ENCODE measurements around the gene VEPH1. TPM values are rescaled to one million over a fixed set of nuclear protein-coding genes. Genes with fewer than 3 reads are reported as not detected.

VEPH1 gene
- total RNA-seq, 1 experiment from 2014 or later: 2.4 TPM

GRCh38 chr3:157427901-157428300, 75.3 kb downstream of the VEPH1 start:
- no peak for DNase-seq (ENCODE audit: unreplicated experiment)
- Mint-ChIP-seq H3K27ac (ENCODE audit: low read depth, unreplicated experiment) (no peak overlapping the region), H3K4me1 (ENCODE audit: insufficient read depth, unreplicated experiment) (peaks cover 11% of the 10 kb centered on the region), H3K9me3 (ENCODE audit: unreplicated experiment) (no peaks in the 10 kb centered on the region), H3K4me3 (ENCODE audit: unreplicated experiment) (no peak overlapping the region), H3K27me3 (ENCODE audit: insufficient read depth, unreplicated experiment) (no peaks in the 10 kb centered on the region), H3K36me3 (ENCODE audit: insufficient read depth, unreplicated experiment) (no peaks in the 10 kb centered on the region)
- no TSS peak for BruUV-seq (replicated peaks)
- intact Hi-C loops (cut with micrococcal nuclease): no loop called here
- TF ChIP-seq CTCF (IDR thresholded peaks at IDR 0.05; ENCODE audit: unreplicated experiment): no peak
- CTCF ChIA-PET: no interaction called here
- POLR2A ChIA-PET: no interaction called here

GRCh38 chr3:157423337-157423736, 79.9 kb downstream of the VEPH1 start:
- Mint-ChIP-seq H3K4me3 (ENCODE audit: unreplicated experiment) (no peak overlapping the region), H3K4me1 (ENCODE audit: insufficient read depth, unreplicated experiment) (peaks cover 5% of the 10 kb centered on the region), H3K9me3 (ENCODE audit: unreplicated experiment) (no peaks in the 10 kb centered on the region), H3K27me3 (ENCODE audit: insufficient read depth, unreplicated experiment) (no peaks in the 10 kb centered on the region), H3K36me3 (ENCODE audit: insufficient read depth, unreplicated experiment) (no peaks in the 10 kb centered on the region), H3K27ac (ENCODE audit: low read depth, unreplicated experiment) (no peak overlapping the region)
- ChIA-PET CTCF (interaction anchor here (0.6 kb wide), 1 partner anchor 386 kb away, joined by 3 read pairs; no protein-coding TSS in a partner anchor), POLR2A (interaction anchor here (0.9 kb wide), 1 partner anchor 116 kb away, joined by 5 read pairs; no protein-coding TSS in a partner anchor)
- BruUV-seq (replicated peaks): no TSS peak
- TF ChIP-seq CTCF (IDR thresholded peaks at IDR 0.05; ENCODE audit: unreplicated experiment): no peak
- no peak for DNase-seq (ENCODE audit: unreplicated experiment)
- intact Hi-C loops (cut with micrococcal nuclease): no loop called here

GRCh38 chr3:157420606-157421130, 82.5 kb downstream of the VEPH1 start:
- no peak for DNase-seq (ENCODE audit: unreplicated experiment)
- BruUV-seq (replicated peaks): no TSS peak
- Mint-ChIP-seq H3K36me3 (ENCODE audit: insufficient read depth, unreplicated experiment) (no peaks in the 10 kb centered on the region), H3K27me3 (ENCODE audit: insufficient read depth, unreplicated experiment) (no peaks in the 10 kb centered on the region), H3K9me3 (ENCODE audit: unreplicated experiment) (no peaks in the 10 kb centered on the region), H3K4me1 (ENCODE audit: insufficient read depth, unreplicated experiment) (peaks cover 13% of the 10 kb centered on the region), H3K4me3 (ENCODE audit: unreplicated experiment) (no peak overlapping the region), H3K27ac (ENCODE audit: low read depth, unreplicated experiment) (no peak overlapping the region)
- CTCF ChIA-PET: interaction anchor here (0.7 kb wide), 1 partner anchor 16 kb away, joined by 3 read pairs; the partner anchor contains the start of gene PTX3
- no peak for TF ChIP-seq CTCF (IDR thresholded peaks at IDR 0.05; ENCODE audit: unreplicated experiment)
- POLR2A ChIA-PET: no interaction called here
- intact Hi-C loops (cut with micrococcal nuclease): no loop called here

- H3K27ac Mint-ChIP-seq (ENCODE audit: low read depth, unreplicated experiment): no peak overlapping the region
- no peak overlapping the region for H3K4me3 Mint-ChIP-seq (ENCODE audit: unreplicated experiment)
- H3K36me3 Mint-ChIP-seq (ENCODE audit: insufficient read depth, unreplicated experiment): no peaks in the 10 kb centered on the region
- peaks cover 8% of the 10 kb centered on the region for H3K4me1 Mint-ChIP-seq (ENCODE audit: insufficient read depth, unreplicated experiment)
- no peaks in the 10 kb centered on the region for H3K27me3 Mint-ChIP-seq (ENCODE audit: insufficient read depth, unreplicated experiment)
- no peak for TF ChIP-seq CTCF (IDR thresholded peaks at IDR 0.05; ENCODE audit: unreplicated experiment)
- intact Hi-C loops (cut with micrococcal nuclease): no loop called here
- no peaks in the 10 kb centered on the region for H3K9me3 Mint-ChIP-seq (ENCODE audit: unreplicated experiment)
- BruUV-seq (replicated peaks): no TSS peak
- POLR2A ChIA-PET: interaction anchor here (0.7 kb wide), 1 partner anchor 1887 kb away, joined by 4 read pairs; no protein-coding TSS in a partner anchor
- no peak for DNase-seq (ENCODE audit: unreplicated experiment)
- CTCF ChIA-PET: interaction anchor here (0.7 to 1.2 kb wide), 2 partner anchors 19 to 216 kb away, joined by 3 read pairs; partner anchors contain the start of gene PTX3
Observed at GRCh38 chr3:157418104-157418503, 85.1 kb downstream of the VEPH1 start.
